Endometrial microvascular endothelial cells (primary cell): ENCODE data around the gene UBAC1. TPM values are rescaled to one million over a fixed set of nuclear protein-coding genes. Genes with fewer than 3 reads are reported as not detected.
"Not testable (repeated sequence)": the region's sequence is repeated elsewhere in the genome, so short reads cannot be mapped to it uniquely, and the experiment has no call there.

ENCODE experiments used
- in situ Hi-C: cut with HindIII; loops from 2 replicates; pipeline ENCODE4 v1.10.0; 2017; ENCODE audit warnings: low sequenced_read_pairs, low pct_unique_long_range_greater_than_20kb; ENCODE audit errors: inconsistent ontology term
- total RNA-seq: library from RNA; depleted of rRNA; stranded (reverse); fragments of >200 nt; gene quantifications from one replicate; pipeline ENCODE4 v1.2.3, GENCODE V29; 2015; ENCODE audit errors: inconsistent ontology term

The UBAC1 gene
- total RNA-seq, 1 donor from 2014 or later = 46.9 TPM

GRCh38 chr9:135928074-135928730 is 33.0 kb downstream of the UBAC1 start:
- in situ Hi-C loops = no loop called here

- in situ Hi-C loops = no loop called here
Measured at GRCh38 chr9:135927195-135928013, 33.8 kb downstream of the UBAC1 start.

- in situ Hi-C loops = no loop called here
Measured at GRCh38 chr9:135926402-135927194, 34.6 kb downstream of the UBAC1 start.

GRCh38 chr9:135925496-135926133 is 35.6 kb downstream of the UBAC1 start:
- in situ Hi-C loops = no loop called here

DNA sequence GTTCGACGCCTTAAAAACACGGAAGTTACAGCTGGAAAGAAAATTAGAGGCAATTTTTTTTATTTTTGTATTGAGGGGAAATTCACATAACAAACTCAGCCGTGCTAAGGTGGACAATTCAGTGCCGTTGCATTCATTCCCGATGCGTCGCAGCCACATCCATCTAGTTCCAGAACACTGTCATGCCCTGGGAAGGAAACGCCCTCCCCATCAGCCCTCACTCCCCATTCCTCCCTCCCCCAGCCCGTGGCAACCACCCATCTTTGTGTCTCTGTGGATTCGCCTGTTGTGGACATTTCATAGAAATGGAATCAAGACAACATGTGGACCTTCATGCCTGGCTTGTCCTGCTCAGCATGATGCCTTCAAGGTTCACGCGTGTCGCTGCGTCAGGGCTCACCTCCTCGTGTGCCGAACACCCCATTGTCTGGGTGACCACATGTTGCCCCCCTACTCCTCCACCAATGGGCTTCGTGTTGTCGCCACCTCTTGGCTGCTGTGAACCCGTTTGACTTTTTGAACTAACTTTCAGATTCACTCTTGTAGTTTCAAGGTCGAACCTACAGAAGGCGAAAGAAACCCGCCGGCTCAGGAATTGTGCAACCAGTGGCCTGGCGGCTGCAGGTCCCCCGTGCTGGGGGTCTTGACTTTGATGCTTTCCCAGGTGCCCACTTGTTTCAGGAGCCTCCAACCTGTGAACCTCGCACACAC is 36.4 kb downstream of the UBAC1 start:
- in situ Hi-C loops = no loop called here

GRCh38 chr9:135923508-135923907 is 37.7 kb downstream of the UBAC1 start:
- in situ Hi-C loops = no loop called here

GRCh38 chr9:135921749-135922310 is 39.3 kb downstream of the UBAC1 start:
- in situ Hi-C loops = no loop called here

DNA sequence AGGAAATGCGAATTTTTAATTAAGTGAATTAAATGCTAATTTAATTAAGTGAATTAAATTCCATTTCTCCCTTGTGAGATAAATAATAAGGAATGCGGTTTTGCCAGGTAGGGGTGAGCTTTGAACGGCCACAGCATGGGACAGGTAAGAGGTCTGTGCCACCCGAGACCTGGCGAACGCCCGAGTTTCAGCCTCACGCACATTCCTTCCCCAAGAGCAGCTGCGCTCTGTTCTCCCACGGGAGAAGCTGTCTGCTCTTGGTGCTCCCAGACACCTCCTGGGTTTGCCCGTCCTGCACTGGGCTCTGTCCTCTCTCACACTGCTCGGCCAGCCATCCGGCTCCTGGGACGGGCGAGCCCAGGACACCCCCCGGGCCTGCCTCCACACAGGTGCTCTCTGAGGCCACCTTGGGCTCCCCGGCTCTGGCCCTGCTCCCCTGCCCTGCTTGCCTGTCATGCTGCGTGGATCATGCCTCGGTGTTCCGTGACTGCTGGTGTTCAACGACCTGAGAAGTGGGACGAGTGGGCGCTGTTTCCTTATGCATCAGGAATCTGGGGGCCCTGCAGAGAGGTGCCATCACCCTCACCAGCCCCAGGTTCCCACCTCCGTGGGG is 40.1 kb downstream of the UBAC1 start:
- in situ Hi-C loops = no loop called here

DNA sequence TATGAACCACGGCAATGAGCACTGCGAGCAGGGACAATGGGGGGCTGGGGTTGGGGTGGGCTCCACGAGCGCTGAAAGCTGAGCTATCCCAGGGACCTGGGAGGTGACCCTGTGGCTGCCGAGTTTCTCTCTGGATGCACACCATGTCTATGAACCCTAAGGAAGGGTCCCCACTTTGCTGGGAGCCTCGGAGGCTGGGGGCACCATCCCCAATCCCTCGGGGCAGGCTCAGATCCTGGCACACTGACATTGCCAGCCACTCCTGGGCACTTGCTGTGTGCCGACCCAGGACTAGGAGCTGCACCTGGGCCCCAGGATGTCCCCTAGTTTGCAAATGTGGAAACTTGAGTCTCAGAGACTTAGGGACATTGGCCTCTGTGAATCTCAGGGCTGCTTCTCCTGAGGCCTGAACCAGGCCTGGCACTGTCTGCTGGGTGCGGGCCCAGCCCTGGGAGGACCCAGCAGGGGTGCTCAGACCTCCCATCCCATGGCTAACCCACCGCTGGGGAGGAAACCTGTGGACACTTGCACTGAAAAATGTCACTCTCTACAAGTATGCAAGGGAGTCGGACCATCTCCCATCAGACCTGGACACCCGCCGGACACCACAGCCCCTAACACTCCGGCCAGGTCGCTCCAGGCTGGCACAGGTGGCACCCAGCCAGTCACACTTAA is 40.8 kb downstream of the UBAC1 start:
- in situ Hi-C loops = no loop called here

GRCh38 chr9:135919318-135919890 is 41.8 kb downstream of the UBAC1 start:
- in situ Hi-C loops = no loop called here

DNA sequence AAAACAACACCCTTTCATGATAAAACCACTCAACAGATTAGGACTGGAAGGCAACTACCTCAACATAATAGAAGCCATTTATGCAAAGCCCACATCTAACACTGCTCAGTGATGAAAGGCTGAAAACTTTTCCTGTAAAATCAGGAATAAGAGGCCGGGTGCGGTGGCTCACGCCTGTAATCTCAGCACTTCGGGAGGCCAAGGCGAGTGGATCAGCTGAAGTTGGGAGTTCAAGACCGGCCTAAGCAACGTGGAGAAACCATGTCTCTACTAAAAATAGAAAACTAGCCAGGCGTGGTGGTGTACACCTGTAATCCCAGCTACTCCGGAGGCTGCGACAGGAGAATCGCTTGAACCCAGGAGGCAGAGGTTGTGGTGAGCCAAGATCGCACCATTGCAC is 44.9 kb downstream of the UBAC1 start:
- in situ Hi-C loops = not testable (repeated sequence)

DNA sequence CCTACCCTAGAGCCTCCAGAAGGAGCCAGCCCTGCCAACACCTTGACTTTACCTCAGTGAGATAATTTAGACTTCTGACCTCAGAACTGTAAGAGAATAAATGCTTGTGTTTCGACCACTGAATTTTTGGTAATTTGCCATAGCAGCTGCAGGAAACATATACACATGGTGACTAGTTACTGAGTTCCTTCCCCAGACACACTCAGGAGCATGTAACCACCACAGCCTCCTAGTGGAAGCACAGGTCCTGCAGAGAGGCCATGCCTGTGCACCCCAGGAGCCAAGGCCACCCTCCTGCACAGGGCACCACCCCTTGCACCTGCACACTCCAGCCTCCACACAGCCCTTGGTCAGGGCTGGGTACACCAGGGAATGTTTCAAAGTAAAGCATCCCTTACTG is 46.3 kb downstream of the UBAC1 start:
- in situ Hi-C loops = no loop called here

DNA sequence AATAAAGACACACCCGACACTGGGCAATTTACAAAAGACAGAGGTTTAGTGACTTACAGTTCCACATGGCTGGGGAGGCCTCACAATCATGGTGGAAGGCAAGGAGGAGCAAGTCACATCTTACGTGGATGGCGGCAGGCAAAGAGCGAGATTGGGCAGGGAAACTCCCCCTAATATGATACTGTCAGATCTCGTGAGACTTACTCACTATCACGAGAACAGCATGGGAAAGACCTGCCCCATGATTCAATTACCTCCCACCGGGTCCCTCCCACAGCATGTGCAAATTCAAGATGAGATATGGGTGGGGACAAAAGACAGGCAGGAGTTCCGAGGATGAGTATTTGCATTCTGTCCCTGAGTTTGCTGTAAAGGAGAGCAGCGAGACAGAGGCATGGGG is 49.9 kb downstream of the UBAC1 start:
- in situ Hi-C loops = not testable (repeated sequence)

- in situ Hi-C loops = no loop called here
Measured at GRCh38 chr9:135910757-135911156, 50.4 kb downstream of the UBAC1 start.

DNA sequence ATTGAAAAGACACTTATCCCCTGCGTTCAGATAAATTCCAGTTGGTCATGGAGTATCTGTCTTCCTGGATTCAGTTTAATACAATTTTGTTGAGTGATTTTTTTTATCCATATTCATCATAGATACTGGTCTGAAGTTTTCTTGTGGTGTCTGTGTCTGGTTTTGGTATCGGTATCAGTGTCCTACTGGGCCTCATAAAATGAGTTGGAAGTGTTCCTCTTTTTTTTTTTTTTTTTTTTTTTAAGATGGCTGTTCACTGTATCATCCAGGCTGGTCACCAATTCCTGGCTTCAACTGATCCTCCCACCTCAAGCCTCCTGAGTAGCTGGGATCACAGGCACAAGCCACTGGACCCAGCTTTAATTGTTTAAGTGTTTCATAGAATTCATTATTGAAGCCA is 51.0 kb downstream of the UBAC1 start:
- in situ Hi-C loops = no loop called here

DNA sequence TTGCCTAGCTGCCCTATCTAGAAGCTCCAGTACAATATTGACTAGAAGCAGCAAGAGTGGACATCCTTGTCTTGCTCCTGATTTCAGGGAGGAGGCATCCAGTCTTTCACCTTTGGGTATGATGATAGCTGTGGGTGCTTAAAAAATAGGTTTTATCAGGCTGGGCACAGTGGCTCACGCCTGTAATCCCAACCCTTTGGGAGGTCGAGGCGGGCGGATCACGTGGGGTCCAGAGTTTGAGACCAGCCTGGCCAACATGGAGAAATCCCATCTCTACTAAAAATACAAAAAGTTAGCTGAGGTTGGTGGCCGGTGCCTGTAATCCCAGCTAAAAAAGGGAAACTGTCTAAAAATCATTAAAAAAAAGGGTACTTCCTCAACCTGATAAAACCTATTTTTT is 51.8 kb downstream of the UBAC1 start:
- in situ Hi-C loops = no loop called here

DNA sequence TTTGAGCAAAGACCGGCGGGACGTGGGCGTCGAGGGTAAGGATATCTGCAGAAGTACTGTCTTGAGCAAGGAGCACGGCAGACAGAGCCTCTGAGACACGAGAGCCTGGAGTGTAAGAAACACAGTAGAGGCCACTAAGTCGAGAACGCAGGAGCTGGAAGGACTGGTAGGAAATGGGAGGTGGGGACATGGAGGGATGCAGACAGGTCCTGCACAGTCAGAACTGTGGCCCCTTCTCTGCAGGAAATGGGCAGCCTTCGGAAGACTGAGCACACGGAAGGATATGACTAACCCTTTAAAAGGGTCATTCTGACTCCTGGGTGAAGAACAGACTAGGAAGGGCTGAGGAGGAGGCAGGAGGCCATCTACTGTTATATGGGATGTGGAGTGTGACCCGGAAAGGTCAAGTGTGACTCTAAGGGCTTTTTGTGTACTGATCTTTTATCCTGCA is 52.4 kb downstream of the UBAC1 start:
- in situ Hi-C loops = no loop called here
